Fibroblast of lung (primary cell): ENCODE data around the gene B3GALT5.

ENCODE experiments used
- CTCF ChIP-seq, 2 donors: IDR thresholded peaks in 1 of 2; conservative IDR thresholded peaks in 1 of 2; 1 replicate in 1 of 2; 2 replicates in 1 of 2; pipeline ENCODE4 v1.5.1; 2011 to 2012; ENCODE audit warnings: low read length in 2 of 2, control low read depth in 1 of 2, inconsistent platforms in 1 of 2, low read depth in 1 of 2, mild to moderate bottlenecking in 1 of 2
- EZH2 ChIP-seq: IDR thresholded peaks from 2 replicates; pipeline ENCODE4 v1.5.1; 2012; ENCODE audit warnings: low read length, control low read depth, mild to moderate bottlenecking; ENCODE audit errors: missing control alignments

DNA sequence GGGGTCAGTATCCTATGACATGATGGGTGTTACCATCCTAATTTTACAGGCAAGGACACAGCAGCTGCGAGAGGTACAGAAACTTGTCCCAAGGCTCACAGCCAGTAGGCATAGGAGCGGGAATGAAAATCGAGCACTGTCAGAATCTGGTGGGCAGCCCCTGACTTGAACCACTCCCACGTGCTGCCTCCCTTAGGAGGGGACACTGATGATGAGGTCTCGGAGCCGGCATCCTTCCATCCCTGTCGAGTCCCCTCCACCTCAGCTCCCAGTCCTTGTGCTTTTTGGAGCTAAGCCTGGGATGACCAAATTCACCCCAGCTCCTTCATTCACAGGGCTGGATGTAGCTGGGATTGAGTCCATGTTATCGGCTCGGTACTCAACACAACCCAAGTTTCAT lies 49.0 kb downstream of the B3GALT5 start:
- TF ChIP-seq EZH2, result no peak
- no peak for TF ChIP-seq CTCF (conservative IDR thresholded peaks at IDR 0.05 in 1 of 2, IDR thresholded peaks at IDR 0.05 in 1 of 2; ENCODE audit: low read depth in 1 of 2, low read length in 2 of 2)
